Type B pancreatic cell (in vitro differentiated cells): ENCODE data around the gene TATDN3. TPM values are rescaled to one million over a fixed set of nuclear protein-coding genes. Genes with fewer than 3 reads are reported as not detected.

ENCODE experiments used
- DNase-seq: peaks from one replicate; pipeline ENCODE4 v3.0.0; 2021; ENCODE audit warnings: mixed read lengths; ENCODE audit not compliant: unreplicated experiment; ENCODE audit errors: extremely low spot score
- H3K27ac Mint-ChIP-seq: 2 replicates; pipeline ENCODE4 v1.8.0; 2021; ENCODE audit warnings: mild to moderate bottlenecking, mixed read lengths
- H3K27me3 Mint-ChIP-seq: 2 replicates; pipeline ENCODE4 v1.8.0; 2021; ENCODE audit warnings: mixed read lengths
- H3K36me3 Mint-ChIP-seq: 2 replicates; pipeline ENCODE4 v1.8.0; 2021; ENCODE audit warnings: mixed read lengths
- H3K4me1 Mint-ChIP-seq: one replicate; pipeline ENCODE4 v1.8.0; 2021; ENCODE audit warnings: mixed read lengths; ENCODE audit not compliant: unreplicated experiment
- H3K4me3 Mint-ChIP-seq: 2 replicates; pipeline ENCODE4 v1.8.0; 2021; ENCODE audit warnings: mild to moderate bottlenecking, mixed read lengths
- H3K9me3 Mint-ChIP-seq: 2 replicates; pipeline ENCODE4 v1.8.0; 2021; ENCODE audit warnings: mixed read lengths
- total RNA-seq: library from RNA; stranded (reverse); gene quantifications from 2 replicates; pipeline ENCODE4 v1.2.1, GENCODE V29; 2021; ENCODE audit warnings: low replicate concordance
- TF ChIP-seq, protein P1 (sequence below): fragments of 200-600 bp; sonication (generic); conservative IDR thresholded peaks from 2 replicates; pipeline ENCODE4 v1.5.0; 2021; ENCODE audit warnings: antibody characterized with exemption, mild to moderate bottlenecking

TATDN3 gene
- total RNA-seq, 1 donor from 2014 or later: 13.8 TPM

DNA sequence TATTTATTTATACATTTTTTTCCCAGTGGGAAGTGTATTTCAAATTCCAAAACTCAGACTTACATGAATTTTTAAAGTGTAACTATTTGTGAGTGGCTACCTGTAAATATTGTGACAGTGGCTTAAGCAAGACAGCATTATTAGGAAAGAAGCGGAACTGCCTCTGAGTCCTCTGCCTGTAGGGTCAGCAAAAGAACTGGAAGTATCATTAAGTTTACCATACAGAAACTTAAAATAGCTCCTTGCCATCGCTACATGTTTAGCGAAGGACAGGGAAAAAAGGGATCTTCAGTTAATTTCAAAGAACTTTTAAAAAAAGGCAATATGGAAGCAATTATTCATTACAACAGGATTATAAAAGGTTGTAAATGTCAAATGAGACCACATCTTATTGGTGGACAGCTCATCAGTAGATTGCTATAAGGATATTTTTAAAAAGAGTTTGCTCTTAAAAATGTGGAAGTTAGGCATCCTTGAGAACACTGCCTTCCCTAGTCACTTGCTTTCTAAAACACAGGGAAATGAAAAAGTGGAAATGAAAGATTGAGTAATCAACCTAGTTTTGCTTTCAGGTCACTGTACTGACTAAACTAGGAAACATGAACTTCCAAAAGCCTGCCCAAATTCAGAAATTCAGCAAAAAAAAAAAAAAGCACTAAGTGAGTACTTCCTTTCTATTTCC lies 39.3 kb upstream of the TATDN3 start:
- Mint-ChIP-seq H3K4me1 (peaks cover 5% of the 10 kb centered on the region), H3K27me3 (no peaks in the 10 kb centered on the region), H3K36me3 (peaks cover 4% of the 10 kb centered on the region), H3K9me3 (no peaks in the 10 kb centered on the region), H3K4me3 (no peak overlapping the region), H3K27ac (no peak overlapping the region)
- TF ChIP-seq, protein P1, sequence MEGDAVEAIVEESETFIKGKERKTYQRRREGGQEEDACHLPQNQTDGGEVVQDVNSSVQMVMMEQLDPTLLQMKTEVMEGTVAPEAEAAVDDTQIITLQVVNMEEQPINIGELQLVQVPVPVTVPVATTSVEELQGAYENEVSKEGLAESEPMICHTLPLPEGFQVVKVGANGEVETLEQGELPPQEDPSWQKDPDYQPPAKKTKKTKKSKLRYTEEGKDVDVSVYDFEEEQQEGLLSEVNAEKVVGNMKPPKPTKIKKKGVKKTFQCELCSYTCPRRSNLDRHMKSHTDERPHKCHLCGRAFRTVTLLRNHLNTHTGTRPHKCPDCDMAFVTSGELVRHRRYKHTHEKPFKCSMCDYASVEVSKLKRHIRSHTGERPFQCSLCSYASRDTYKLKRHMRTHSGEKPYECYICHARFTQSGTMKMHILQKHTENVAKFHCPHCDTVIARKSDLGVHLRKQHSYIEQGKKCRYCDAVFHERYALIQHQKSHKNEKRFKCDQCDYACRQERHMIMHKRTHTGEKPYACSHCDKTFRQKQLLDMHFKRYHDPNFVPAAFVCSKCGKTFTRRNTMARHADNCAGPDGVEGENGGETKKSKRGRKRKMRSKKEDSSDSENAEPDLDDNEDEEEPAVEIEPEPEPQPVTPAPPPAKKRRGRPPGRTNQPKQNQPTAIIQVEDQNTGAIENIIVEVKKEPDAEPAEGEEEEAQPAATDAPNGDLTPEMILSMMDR: no peak
- no peak for DNase-seq

DNA sequence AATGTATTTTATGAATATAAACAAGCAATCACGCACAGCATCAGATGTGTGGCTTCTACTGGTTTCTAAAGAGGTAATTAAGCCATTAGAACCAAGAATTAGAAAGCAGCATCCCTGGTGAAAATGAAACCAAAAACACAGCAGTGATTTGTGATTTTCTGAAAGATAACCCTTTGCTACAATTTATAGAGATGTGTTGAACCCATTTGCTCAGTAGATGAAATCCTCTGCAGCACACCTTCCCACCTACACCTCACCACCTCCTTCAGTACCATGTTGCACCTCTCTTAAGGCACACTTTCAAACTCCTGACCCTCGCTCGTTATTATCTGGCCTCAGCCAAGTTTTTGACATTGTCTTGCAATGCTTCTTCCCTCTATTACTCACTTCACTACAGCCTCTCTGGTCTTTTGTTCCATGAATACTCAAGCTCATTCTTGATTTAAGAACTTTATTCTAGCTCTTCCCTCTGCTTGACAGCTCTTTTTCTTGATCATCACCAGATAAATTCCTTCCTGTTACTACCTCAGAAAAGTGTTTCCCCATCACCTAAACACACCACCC lies 38.7 kb upstream of the TATDN3 start:
- Mint-ChIP-seq H3K9me3 (no peaks in the 10 kb centered on the region), H3K27ac (no peak overlapping the region), H3K27me3 (no peaks in the 10 kb centered on the region), H3K4me1 (peaks cover 5% of the 10 kb centered on the region), H3K4me3 (no peak overlapping the region), H3K36me3 (peaks cover 4% of the 10 kb centered on the region)
- no peak for DNase-seq
- TF ChIP-seq, protein P1: no peak

DNA sequence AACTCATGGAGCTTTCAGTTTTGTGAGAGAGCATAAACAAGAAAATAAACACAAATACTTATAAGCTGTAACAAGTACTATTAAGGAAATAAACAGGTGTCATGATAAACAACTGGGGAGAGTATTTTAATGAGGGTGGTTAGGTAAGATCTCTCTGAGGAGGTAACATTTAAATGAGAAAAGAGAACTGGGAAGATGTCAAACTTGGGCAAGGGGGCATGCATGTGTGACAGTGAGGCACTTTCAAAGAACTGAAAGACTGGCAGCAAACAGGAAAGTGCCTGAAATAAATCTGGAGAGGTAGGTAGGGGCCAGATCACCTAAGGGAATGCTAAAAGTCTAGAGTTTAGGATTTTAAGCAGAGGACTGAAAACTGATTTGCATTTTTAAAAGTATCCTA lies 37.9 kb upstream of the TATDN3 start:
- no peak overlapping the region for H3K27ac Mint-ChIP-seq
- no peaks in the 10 kb centered on the region for H3K9me3 Mint-ChIP-seq
- no peaks in the 10 kb centered on the region for H3K27me3 Mint-ChIP-seq
- DNase-seq: no peak
- no peak overlapping the region for H3K4me3 Mint-ChIP-seq
- H3K4me1 Mint-ChIP-seq: peaks cover 5% of the 10 kb centered on the region
- peaks cover 4% of the 10 kb centered on the region for H3K36me3 Mint-ChIP-seq
- TF ChIP-seq, protein P1: no peak

DNA sequence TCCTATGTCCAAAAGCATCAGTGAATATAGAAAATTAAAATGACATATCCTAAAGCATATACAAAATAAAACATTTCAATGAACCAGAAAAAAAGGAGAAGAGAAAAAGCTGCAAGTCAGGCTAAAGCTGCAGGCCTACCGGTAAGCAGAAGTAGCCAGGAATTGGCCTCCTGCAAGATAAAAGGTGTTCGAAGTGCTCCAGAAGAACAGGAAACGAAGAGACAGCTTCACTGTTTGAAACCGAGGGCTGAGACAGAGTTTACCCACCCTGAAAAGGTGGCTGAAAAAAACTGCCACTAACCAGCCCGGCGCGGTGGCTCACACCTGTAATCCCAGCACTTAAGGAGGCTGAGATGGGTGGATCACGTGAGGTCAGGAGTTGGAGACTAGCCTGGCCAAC lies 37.5 kb upstream of the TATDN3 start:
- H3K27me3 Mint-ChIP-seq: no peaks in the 10 kb centered on the region
- no peaks in the 10 kb centered on the region for H3K9me3 Mint-ChIP-seq
- no peak overlapping the region for H3K27ac Mint-ChIP-seq
- no peak for DNase-seq
- H3K36me3 Mint-ChIP-seq: peaks cover 7% of the 10 kb centered on the region
- TF ChIP-seq, protein P1: no peak
- peaks cover 5% of the 10 kb centered on the region for H3K4me1 Mint-ChIP-seq
- H3K4me3 Mint-ChIP-seq: no peak overlapping the region

DNA sequence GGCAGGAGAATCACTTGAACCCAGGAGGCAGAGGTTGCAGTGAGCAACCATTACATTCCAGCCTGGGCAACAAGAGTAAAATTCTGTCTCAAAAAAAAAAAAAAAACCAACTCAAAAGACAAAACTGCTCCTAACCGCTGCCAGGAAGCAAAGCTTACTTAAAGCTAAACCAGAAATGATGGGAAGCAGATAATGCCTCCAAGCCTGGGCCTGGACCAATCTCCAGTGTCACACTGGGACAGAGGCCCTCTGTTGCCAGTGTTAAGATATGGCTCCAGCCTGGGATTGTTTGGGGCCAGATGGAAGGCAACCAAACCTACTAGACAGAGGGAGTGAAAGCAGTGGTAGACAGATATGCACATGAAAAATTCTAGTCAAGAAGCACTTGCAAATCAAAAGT lies 37.0 kb upstream of the TATDN3 start:
- H3K4me3 Mint-ChIP-seq: no peak overlapping the region
- no peaks in the 10 kb centered on the region for H3K27me3 Mint-ChIP-seq
- TF ChIP-seq, protein P1: no peak
- no peak overlapping the region for H3K27ac Mint-ChIP-seq
- H3K4me1 Mint-ChIP-seq: peaks cover 5% of the 10 kb centered on the region
- H3K9me3 Mint-ChIP-seq: no peaks in the 10 kb centered on the region
- DNase-seq: no peak
- H3K36me3 Mint-ChIP-seq: peaks cover 9% of the 10 kb centered on the region
